HG02588 (cell line): ENCODE data around the gene NKAP.
"Not testable (repeated sequence)": the region's sequence is repeated elsewhere in the genome, so short reads cannot be mapped to it uniquely, and the experiment has no call there.

Experiments
- ATAC-seq: cut with Tn5 transposase; IDR thresholded peaks from one replicate; pipeline ENCODE4 v1.9.1; 2021; ENCODE audit warnings: mild to moderate bottlenecking, moderate library complexity; ENCODE audit not compliant: unreplicated experiment

Gene NKAP

GRCh38 chrX:119941336-119941735, 2.2 kb downstream of the NKAP start:
- ATAC-seq: no peak

- no peak for ATAC-seq
Observed at GRCh38 chrX:119935215-119935874, 8.2 kb downstream of the NKAP start.

GRCh38 chrX:119922391-119922790, 21.2 kb downstream of the NKAP start:
- not testable (repeated sequence) for ATAC-seq

- ATAC-seq: no peak
Observed at GRCh38 chrX:119919835-119920585, 23.5 kb downstream of the NKAP start.

GRCh38 chrX:119917877-119918276, 25.7 kb downstream of the NKAP start:
- ATAC-seq: no peak

- ATAC-seq: no peak
Observed at GRCh38 chrX:119916310-119916709, 27.2 kb downstream of the NKAP start.

GRCh38 chrX:119900976-119901375, 42.6 kb downstream of the NKAP start:
- ATAC-seq: no peak

- ATAC-seq: no peak
Observed at GRCh38 chrX:119899125-119899524, 44.4 kb downstream of the NKAP start.

- ATAC-seq: no peak
Observed at GRCh38 chrX:119895843-119896326, 47.7 kb downstream of the NKAP start, which contains the start of gene AKAP14. Gene AKAP14 (plus strand): TSS chrX:119895893. CDS start chrX:119903224, 7,331 bp downstream.

GRCh38 chrX:119891961-119892692, 51.4 kb downstream of the NKAP start:
- ATAC-seq: not testable (repeated sequence)

GRCh38 chrX:119890626-119891025, 52.9 kb downstream of the NKAP start:
- ATAC-seq: not testable (repeated sequence)

- ATAC-seq: peak; percentile 80
Observed at GRCh38 chrX:119887721-119888425, 55.7 kb downstream of the NKAP start.

- no peak for ATAC-seq
Observed at GRCh38 chrX:119885554-119886428, 57.8 kb downstream of the NKAP start.

GRCh38 chrX:119880552-119881437, 62.8 kb downstream of the NKAP start:
- peak; percentile 79 for ATAC-seq

- ATAC-seq: no peak
Observed at GRCh38 chrX:119880076-119880475, 63.5 kb downstream of the NKAP start.

- no peak for ATAC-seq
Observed at GRCh38 chrX:119878740-119879139, 64.8 kb downstream of the NKAP start.

- ATAC-seq: peak; percentile 90
Observed at GRCh38 chrX:119871599-119872395, 71.8 kb downstream of the NKAP start, which contains the start of the genes NDUFA1 and RNF113A. Gene NDUFA1 (plus strand): TSS chrX:119871832. CDS start chrX:119871912, 80 bp downstream. Gene RNF113A (minus strand): TSS chrX:119871733. CDS start chrX:119871613, 120 bp downstream.

GRCh38 chrX:119871245-119871598, 72.3 kb downstream of the NKAP start:
- peak; percentile 31 for ATAC-seq
